ENCODE measurements around the gene MRPS34.
"Not testable (repeated sequence)": the region's sequence is repeated elsewhere in the genome, so short reads cannot be mapped to it uniquely, and the experiment has no call there.

The MRPS34 gene

GRCh38 chr16:1745181-1745899 is 27.6 kb downstream of the MRPS34 start:
- Mint-ChIP-seq H3K9me3 (ENCODE audit: low read depth) (no peaks in the 10 kb centered on the region), H3K4me1 (ENCODE audit: low read depth) (no peaks in the 10 kb centered on the region), H3K27me3 (no peaks in the 10 kb centered on the region), H3K27ac (no peak overlapping the region), H3K36me3 (no peaks in the 10 kb centered on the region), H3K4me3 (no peak overlapping the region)

GRCh38 chr16:1744338-1744840 is 28.5 kb downstream of the MRPS34 start:
- Mint-ChIP-seq H3K27ac (no peak overlapping the region), H3K4me1 (ENCODE audit: low read depth) (no peaks in the 10 kb centered on the region), H3K9me3 (ENCODE audit: low read depth) (no peaks in the 10 kb centered on the region)

GRCh38 chr16:1743376-1744337 is 29.3 kb downstream of the MRPS34 start:
- no peak overlapping the region for H3K4me3 Mint-ChIP-seq
- no peaks in the 10 kb centered on the region for H3K27me3 Mint-ChIP-seq
- no peaks in the 10 kb centered on the region for H3K4me1 Mint-ChIP-seq (ENCODE audit: low read depth)
- no peaks in the 10 kb centered on the region for H3K36me3 Mint-ChIP-seq
- no peaks in the 10 kb centered on the region for H3K9me3 Mint-ChIP-seq (ENCODE audit: low read depth)
- H3K27ac Mint-ChIP-seq = no peak overlapping the region

More at GRCh38 chr16:1744338-1744840, 28.5 kb downstream of the MRPS34 start:
- Mint-ChIP-seq H3K27me3 (no peaks in the 10 kb centered on the region), H3K36me3 (no peaks in the 10 kb centered on the region), H3K4me3 (no peak overlapping the region)

GRCh38 chr16:1741553-1742165 is 31.3 kb downstream of the MRPS34 start:
- no peaks in the 10 kb centered on the region for H3K27me3 Mint-ChIP-seq
- H3K27ac Mint-ChIP-seq = no peak overlapping the region
- no peaks in the 10 kb centered on the region for H3K36me3 Mint-ChIP-seq
- H3K4me3 Mint-ChIP-seq = no peak overlapping the region
- H3K9me3 Mint-ChIP-seq (ENCODE audit: low read depth) = no peaks in the 10 kb centered on the region
- no peaks in the 10 kb centered on the region for H3K4me1 Mint-ChIP-seq (ENCODE audit: low read depth)

- Mint-ChIP-seq H3K36me3 (no peaks in the 10 kb centered on the region), H3K27ac (no peak overlapping the region)
Measured at GRCh38 chr16:1740781-1741490, 32.0 kb downstream of the MRPS34 start.

GRCh38 chr16:1740234-1740633 is 32.7 kb downstream of the MRPS34 start:
- Mint-ChIP-seq H3K36me3 (no peaks in the 10 kb centered on the region), H3K9me3 (ENCODE audit: low read depth) (no peaks in the 10 kb centered on the region), H3K4me1 (ENCODE audit: low read depth) (no peaks in the 10 kb centered on the region), H3K4me3 (no peak overlapping the region), H3K27me3 (no peaks in the 10 kb centered on the region), H3K27ac (no peak overlapping the region)

More at GRCh38 chr16:1740781-1741490, 32.0 kb downstream of the MRPS34 start:
- Mint-ChIP-seq H3K4me1 (ENCODE audit: low read depth) (no peaks in the 10 kb centered on the region), H3K27me3 (no peaks in the 10 kb centered on the region), H3K4me3 (no peak overlapping the region), H3K9me3 (ENCODE audit: low read depth) (no peaks in the 10 kb centered on the region)

- no peaks in the 10 kb centered on the region for H3K9me3 Mint-ChIP-seq (ENCODE audit: low read depth)
- no peak overlapping the region for H3K4me3 Mint-ChIP-seq
- no peak overlapping the region for H3K27ac Mint-ChIP-seq
- H3K36me3 Mint-ChIP-seq = no peaks in the 10 kb centered on the region
- no peaks in the 10 kb centered on the region for H3K27me3 Mint-ChIP-seq
- H3K4me1 Mint-ChIP-seq (ENCODE audit: low read depth) = no peaks in the 10 kb centered on the region
Measured at GRCh38 chr16:1734816-1735215, 38.1 kb downstream of the MRPS34 start.

- Mint-ChIP-seq H3K9me3 (ENCODE audit: low read depth) (no peaks in the 10 kb centered on the region), H3K4me3 (no peak overlapping the region), H3K4me1 (ENCODE audit: low read depth) (no peaks in the 10 kb centered on the region), H3K36me3 (no peaks in the 10 kb centered on the region), H3K27ac (no peak overlapping the region), H3K27me3 (no peaks in the 10 kb centered on the region)
Measured at GRCh38 chr16:1734123-1734522, 38.8 kb downstream of the MRPS34 start.

GRCh38 chr16:1732551-1732987 is 40.4 kb downstream of the MRPS34 start:
- H3K4me3 Mint-ChIP-seq; H3K4me1 Mint-ChIP-seq (ENCODE audit: low read depth); H3K27ac Mint-ChIP-seq; H3K36me3 Mint-ChIP-seq; H3K27me3 Mint-ChIP-seq; H3K9me3 Mint-ChIP-seq (ENCODE audit: low read depth): not testable (repeated sequence)

GRCh38 chr16:1732071-1732470 is 40.9 kb downstream of the MRPS34 start:
- Mint-ChIP-seq H3K27me3 (no peaks in the 10 kb centered on the region), H3K4me3 (no peak overlapping the region), H3K9me3 (ENCODE audit: low read depth) (no peaks in the 10 kb centered on the region), H3K4me1 (ENCODE audit: low read depth) (no peaks in the 10 kb centered on the region), H3K36me3 (peaks cover 3% of the 10 kb centered on the region), H3K27ac (no peak overlapping the region)

GRCh38 chr16:1731603-1732002 is 41.3 kb downstream of the MRPS34 start:
- Mint-ChIP-seq H3K27me3 (no peaks in the 10 kb centered on the region), H3K36me3 (peaks cover 6% of the 10 kb centered on the region), H3K27ac (no peak overlapping the region), H3K9me3 (ENCODE audit: low read depth) (no peaks in the 10 kb centered on the region), H3K4me1 (ENCODE audit: low read depth) (no peaks in the 10 kb centered on the region), H3K4me3 (no peak overlapping the region)

- no peak overlapping the region for H3K27ac Mint-ChIP-seq
- H3K4me3 Mint-ChIP-seq = no peak overlapping the region
Measured at GRCh38 chr16:1731073-1731472, 41.9 kb downstream of the MRPS34 start.

GRCh38 chr16:1729445-1729844 is 43.5 kb downstream of the MRPS34 start:
- no peak overlapping the region for H3K4me3 Mint-ChIP-seq
- peaks cover 6% of the 10 kb centered on the region for H3K36me3 Mint-ChIP-seq
- no peaks in the 10 kb centered on the region for H3K4me1 Mint-ChIP-seq (ENCODE audit: low read depth)
- no peaks in the 10 kb centered on the region for H3K27me3 Mint-ChIP-seq
- no peak overlapping the region for H3K27ac Mint-ChIP-seq
- H3K9me3 Mint-ChIP-seq (ENCODE audit: low read depth) = no peaks in the 10 kb centered on the region

More at GRCh38 chr16:1731073-1731472, 41.9 kb downstream of the MRPS34 start:
- Mint-ChIP-seq H3K27me3 (no peaks in the 10 kb centered on the region), H3K9me3 (ENCODE audit: low read depth) (no peaks in the 10 kb centered on the region), H3K36me3 (peaks cover 6% of the 10 kb centered on the region), H3K4me1 (ENCODE audit: low read depth) (no peaks in the 10 kb centered on the region)

- H3K4me1 Mint-ChIP-seq (ENCODE audit: low read depth) = no peaks in the 10 kb centered on the region
- no peak overlapping the region for H3K4me3 Mint-ChIP-seq
- no peaks in the 10 kb centered on the region for H3K9me3 Mint-ChIP-seq (ENCODE audit: low read depth)
- no peak overlapping the region for H3K27ac Mint-ChIP-seq
- no peaks in the 10 kb centered on the region for H3K27me3 Mint-ChIP-seq
- peaks cover 6% of the 10 kb centered on the region for H3K36me3 Mint-ChIP-seq
Measured at GRCh38 chr16:1729026-1729425, 43.9 kb downstream of the MRPS34 start.
